Glomerular visceral epithelial cell (primary cell): ENCODE results near the gene PMS1.
"Not testable (repeated sequence)": the region's sequence is repeated elsewhere in the genome, so short reads cannot be mapped to it uniquely, and the experiment has no call there.

Experiments used
- DNase-seq: peaks from one replicate; pipeline ENCODE4 v3.0.0-alpha.2; 2016; ENCODE audit errors: extremely low spot score

Gene PMS1

GRCh38 chr2:189783927-189784867 is at the start of gene PMS1, which contains the start of gene ORMDL1:
Gene PMS1 (plus strand): TSS chr2:189784450. CDS start chr2:189791810, 7,360 bp downstream.
Gene ORMDL1 (minus strand): TSS chr2:189784339. CDS start chr2:189782595, 1,744 bp downstream.
- peak; percentile 97 for DNase-seq

- peak; percentile 46 for DNase-seq
Observed at GRCh38 chr2:189751080-189751658, 33.1 kb upstream of the PMS1 start.

GRCh38 chr2:189756311-189756952 is 27.8 kb upstream of the PMS1 start:
- no peak for DNase-seq

- not testable (repeated sequence) for DNase-seq
Observed at GRCh38 chr2:189760154-189760553, 24.1 kb upstream of the PMS1 start.

- DNase-seq, result no peak
Observed at GRCh38 chr2:189762229-189762550, 22.1 kb upstream of the PMS1 start.

- DNase-seq, result peak; percentile 94
Observed at GRCh38 chr2:189762551-189763298, 21.5 kb upstream of the PMS1 start, which contains the start of gene OSGEPL1. Gene OSGEPL1 (minus strand): TSS chr2:189762792. CDS start chr2:189761640, 1,152 bp downstream.

GRCh38 chr2:189763908-189764661 is 20.2 kb upstream of the PMS1 start:
- no peak for DNase-seq

- no peak for DNase-seq
Observed at GRCh38 chr2:189770590-189771322, 13.5 kb upstream of the PMS1 start.

- DNase-seq, result no peak
Observed at GRCh38 chr2:189772212-189772611, 12.0 kb upstream of the PMS1 start.

GRCh38 chr2:189782221-189782671 is 2.0 kb upstream of the PMS1 start:
- DNase-seq, result no peak

GRCh38 chr2:189783451-189783926 is 761 bp upstream of the PMS1 start:
- DNase-seq, result no peak

- DNase-seq, result no peak
Observed at GRCh38 chr2:189791338-189792042, 7.2 kb downstream of the PMS1 start.

GRCh38 chr2:189794310-189794709 is 10.1 kb downstream of the PMS1 start:
- DNase-seq, result no peak

- DNase-seq, result no peak
Observed at GRCh38 chr2:189797902-189798301, 13.7 kb downstream of the PMS1 start.

GRCh38 chr2:189798312-189799029 is 14.2 kb downstream of the PMS1 start:
- DNase-seq, result peak; percentile 51

- DNase-seq, result no peak
Observed at GRCh38 chr2:189799030-189799331, 14.7 kb downstream of the PMS1 start.

- peak; percentile 71 for DNase-seq
Observed at GRCh38 chr2:189799531-189799930, 15.3 kb downstream of the PMS1 start.

GRCh38 chr2:189802396-189802912 is 18.2 kb downstream of the PMS1 start:
- no peak for DNase-seq

GRCh38 chr2:189803431-189803830 is 19.2 kb downstream of the PMS1 start:
- DNase-seq, result no peak
